PC-3 (cell line): Measurements from ENCODE around the gene IPO9. TPM values are rescaled to one million over a fixed set of nuclear protein-coding genes. Genes with fewer than 3 reads are reported as not detected.

Source experiments
- ATAC-seq: fragments of 200-7000 bp; cut with Tn5 transposase; 2 replicates; pipeline ENCODE4 v1.9.1; 2020; ENCODE audit warnings: mild to moderate bottlenecking, moderate library complexity
- BruUV-seq: library from RNA; stranded (reverse); fragments of 400-500 nt; replicated peaks from 2 replicates; lab custom pipeline; 2021; lab: Mats Ljungman, UMichigan
- CTCF ChIA-PET: fragments of 300-600 bp; sonication (Branson Sonifier 250); formaldehyde crosslinking; loops from one replicate; lab custom pipeline; 2022; ENCODE audit warnings: antibody characterized with exemption; lab: Charles Lee
- POLR2A ChIA-PET: fragments of 300-600 bp; sonication (Branson Sonifier 250); formaldehyde crosslinking; loops from one replicate; lab custom pipeline; 2022; ENCODE audit warnings: antibody characterized with exemption; ENCODE audit not compliant: unreplicated experiment; lab: Charles Lee
- DNase-seq: peaks from one replicate; pipeline ENCODE4 v3.0.0-alpha.2; 2015
- H2AFZ ChIP-seq: fragments of 300-600 bp; sonication (generic); 2 replicates; pipeline ENCODE4 v1.6.0; 2016; ENCODE audit warnings: antibody characterized with exemption, low read length
- H3F3A ChIP-seq: fragments of 300-600 bp; sonication (generic); one replicate; pipeline ENCODE4 v1.6.0; 2017; ENCODE audit warnings: antibody characterized with exemption, low read length, control low read depth, mild to moderate bottlenecking; ENCODE audit not compliant: unreplicated experiment
- H3K27ac ChIP-seq: fragments of 300-600 bp; sonication (generic); 2 replicates; pipeline ENCODE4 v1.5.1; 2016; ENCODE audit warnings: mild to moderate bottlenecking, low read length
- H3K27me3 ChIP-seq: fragments of 300-600 bp; sonication (generic); 2 replicates; pipeline ENCODE4 v1.6.1; 2016; ENCODE audit warnings: low read length, mixed read lengths
- H3K36me3 ChIP-seq: fragments of 300-600 bp; sonication (generic); 2 replicates; pipeline ENCODE4 v1.6.1; 2016; ENCODE audit warnings: low read depth, mixed run types, low read length, mixed read lengths
- H3K4me1 ChIP-seq: fragments of 300-600 bp; sonication (generic); 2 replicates; pipeline ENCODE4 v1.5.1; 2016; ENCODE audit warnings: low read length; ENCODE audit not compliant: insufficient read depth
- H3K4me2 ChIP-seq: fragments of 300-600 bp; sonication (generic); 2 replicates; pipeline ENCODE4 v1.6.0; 2016; ENCODE audit warnings: low read length
- H3K4me3 ChIP-seq: fragments of 300-600 bp; sonication (generic); 2 replicates; pipeline ENCODE4 v1.5.1; 2016; ENCODE audit warnings: mild to moderate bottlenecking, low read length, mixed read lengths
- H3K79me2 ChIP-seq: fragments of 300-600 bp; sonication (generic); 2 replicates; pipeline ENCODE4 v1.6.1; 2017; ENCODE audit warnings: low read length, mixed read lengths
- H3K9ac ChIP-seq: fragments of 300-600 bp; sonication (generic); 2 replicates; pipeline ENCODE4 v1.6.0; 2016; ENCODE audit warnings: mild to moderate bottlenecking, low read length
- H3K9me2 ChIP-seq: fragments of 300-600 bp; sonication (generic); replicated peaks from 2 replicates; pipeline ENCODE4 v1.6.1; 2016; ENCODE audit warnings: mixed run types, low read length, mixed read lengths
- H3K9me3 ChIP-seq: fragments of 300-600 bp; sonication (generic); 2 replicates; pipeline ENCODE4 v1.6.1; 2016; ENCODE audit warnings: low read length, mixed read lengths
- H4K20me1 ChIP-seq: fragments of 300-600 bp; sonication (generic); 2 replicates; pipeline ENCODE4 v1.6.1; 2016; ENCODE audit warnings: low read length, mixed read lengths
- CTCF ChIP-seq: fragments of 300-600 bp; sonication (generic); conservative IDR thresholded peaks from 2 replicates; pipeline ENCODE4 v1.5.1; 2017; ENCODE audit warnings: antibody characterized with exemption, low read depth, mild to moderate bottlenecking, low read length
- EZH2 ChIP-seq: fragments of 300-600 bp; sonication (generic); IDR thresholded peaks from one replicate; pipeline ENCODE4 v1.6.1; 2017; ENCODE audit warnings: antibody characterized with exemption, mild to moderate bottlenecking, low read length; ENCODE audit not compliant: unreplicated experiment
- EZH2phosphoT487 ChIP-seq: fragments of 300-600 bp; sonication (generic); IDR thresholded peaks from 2 replicates; pipeline ENCODE4 v1.6.1; 2018; ENCODE audit warnings: mild to moderate bottlenecking, antibody characterized with exemption, low read length, borderline replicate concordance
- intact Hi-C: fragments of 100-400 bp; cut with micrococcal nuclease; formaldehyde crosslinking; loops from 2 replicates; pipeline ENCODE4 v1.9.0; 2023
- total RNA-seq: library from RNA; depleted of rRNA; stranded (reverse); fragments of >200 nt; gene quantifications from 2 replicates; pipeline ENCODE4 v1.2.3, GENCODE V29; 2014

The IPO9 gene
- total RNA-seq, 1 experiment from 2014 or later, result 21.6 TPM

- no TSS peak for BruUV-seq
- H2AFZ ChIP-seq, result no peak overlapping the region
- H3K9me2 ChIP-seq, result no peaks in the 10 kb centered on the region
- no peak for TF ChIP-seq EZH2phosphoT487
- H3K9ac ChIP-seq, result no peak overlapping the region
- H3K4me1 ChIP-seq, result 0 out of 2 replicates have a peak, but pooled peaks cover 4% of the 10 kb centered on the region
- H3F3A ChIP-seq, result no peaks in the 10 kb centered on the region
- POLR2A ChIA-PET, result no interaction called here
- H3K36me3 ChIP-seq, result no peaks in the 10 kb centered on the region
- no peak for ATAC-seq
- intact Hi-C loops, result no loop called here
- H3K27ac ChIP-seq, result no peak overlapping the region
- H3K79me2 ChIP-seq, result no peaks in the 10 kb centered on the region
- CTCF ChIA-PET, result no interaction called here
- no peak for DNase-seq
- H3K4me2 ChIP-seq, result no peak overlapping the region
- no peaks in the 10 kb centered on the region for H3K9me3 ChIP-seq
- H4K20me1 ChIP-seq, result no peaks in the 10 kb centered on the region
- H3K27me3 ChIP-seq, result no peaks in the 10 kb centered on the region
- H3K4me3 ChIP-seq, result no peak overlapping the region
Measured at GRCh38 chr1:201890806-201891450, 62.0 kb downstream of the IPO9 start.

- Histone ChIP-seq H3K9me2 (no peaks in the 10 kb centered on the region), H3K4me1 (peaks cover 9% of the 10 kb centered on the region; the same call in 1 of the 2 replicates), H3K9me3 (no peaks in the 10 kb centered on the region), H3K36me3 (no peaks in the 10 kb centered on the region), H3K27ac (no peak overlapping the region), H3K4me2 (no peak overlapping the region), H3K4me3 (no peak overlapping the region), H3K27me3 (no peaks in the 10 kb centered on the region), H3K79me2 (no peaks in the 10 kb centered on the region), H3F3A (no peaks in the 10 kb centered on the region), H2AFZ (no peak overlapping the region), H3K9ac (no peak overlapping the region), H4K20me1 (no peaks in the 10 kb centered on the region)
- ChIA-PET POLR2A (no interaction called here), CTCF (no interaction called here)
- intact Hi-C loops, result no loop called here
- DNase-seq, result no peak
- no peak for TF ChIP-seq EZH2
- no peak for TF ChIP-seq CTCF
- TF ChIP-seq EZH2phosphoT487, result no peak
- BruUV-seq, result no TSS peak
- no peak for ATAC-seq
Measured at GRCh38 chr1:201891451-201892045, 62.6 kb downstream of the IPO9 start.

GRCh38 chr1:201892211-201892610, 63.3 kb downstream of the IPO9 start:
- ChIA-PET CTCF (no interaction called here), POLR2A (no interaction called here)
- no peak overlapping the region for H3K9ac ChIP-seq
- ATAC-seq, result no peak
- no peaks in the 10 kb centered on the region for H3K9me3 ChIP-seq
- H3F3A ChIP-seq, result no peaks in the 10 kb centered on the region
- DNase-seq, result no peak
- H3K27ac ChIP-seq, result no peak overlapping the region
- H3K27me3 ChIP-seq, result no peaks in the 10 kb centered on the region
- no TSS peak for BruUV-seq
- no peaks in the 10 kb centered on the region for H3K36me3 ChIP-seq
- H3K4me1 ChIP-seq, result peaks cover 15% of the 10 kb centered on the region; the same call in 1 of the 2 replicates
- H3K4me2 ChIP-seq, result no peak overlapping the region
- no peak overlapping the region for H3K4me3 ChIP-seq
- no peaks in the 10 kb centered on the region for H3K9me2 ChIP-seq
- no peak overlapping the region for H2AFZ ChIP-seq
- no peaks in the 10 kb centered on the region for H4K20me1 ChIP-seq
- H3K79me2 ChIP-seq, result no peaks in the 10 kb centered on the region
- intact Hi-C loops, result no loop called here
- no peak for TF ChIP-seq EZH2phosphoT487
- TF ChIP-seq EZH2, result no peak
- no peak for TF ChIP-seq CTCF
